ENCODE measurements around the gene CNN2. TPM values are rescaled to one million over a fixed set of nuclear protein-coding genes. Genes with fewer than 3 reads are reported as not detected.

The CNN2 gene
- total RNA-seq, 2 experiments from 2014 or later, result 307 to 318 TPM

- H3K27ac Mint-ChIP-seq, result peak overlapping the region; percentile 96
- DNase-seq, result peak in 5 of 14 experiments; percentile 60 to 91 (median 70)
- H3K27me3 Mint-ChIP-seq, result no peaks in the 10 kb centered on the region
- H3K9me3 Mint-ChIP-seq, result no peaks in the 10 kb centered on the region
- TF ChIP-seq CTCF (IDR thresholded peaks at IDR 0.05), result no peak
- intact Hi-C loops (cut with DNase I, micrococcal nuclease), result loop anchor here (1.0 to 5.0 kb wide), 4 partner anchors 10 to 125 kb away; partner anchors contain the start of genes GPX4 (in 2 of the 2), RNU6-2 (in 1 of the 2) and TMEM259 (in 1 of the 2)
- no peaks in the 10 kb centered on the region for H3K27me3 ChIP-seq (ENCODE audit: control insufficient read depth in 1 of 2, insufficient read depth in 2 of 2, low read length in 2 of 2)
- H3K36me3 ChIP-seq (ENCODE audit: insufficient read depth, low read length), result peaks cover 40% of the 10 kb centered on the region
- peaks cover 66% of the 10 kb centered on the region for H3K4me1 Mint-ChIP-seq (ENCODE audit: low read depth)
- H3K4me3 Mint-ChIP-seq, result peak overlapping the region; percentile 92
- peaks cover 40% of the 10 kb centered on the region for H3K36me3 Mint-ChIP-seq (ENCODE audit: low read depth)
- no peaks in the 10 kb centered on the region for H3K9me3 ChIP-seq (ENCODE audit: control insufficient read depth in 1 of 2, insufficient read depth in 1 of 2, low read length in 2 of 2)
- ATAC-seq (ENCODE audit: poor library complexity), result peak; percentile 40
- POLR2A ChIA-PET, result interaction anchor here (0.7 to 21.0 kb wide), 32 partner anchors 12 to 364 kb away, joined by 3 to 1253 read pairs (median 6); partner anchors contain the start of genes ABCA7, CIRBP, CNN2 and FAM174C
- peaks cover 86% of the 10 kb centered on the region for H3K4me1 ChIP-seq (ENCODE audit: insufficient read depth, low read length)
- CTCF ChIA-PET, result interaction anchor here (0.6 to 2.0 kb wide), 9 partner anchors 8 to 204 kb away, joined by 3 to 11 read pairs (median 5); partner anchors contain the start of gene RNU6-2
- H3K4me3 ChIP-seq (ENCODE audit: low read length), result peak overlapping the region; percentile 98
- H3K27ac ChIP-seq (ENCODE audit: low read depth in 1 of 2, low read length in 2 of 2), result peak overlapping the region; percentile 71 to 98
Observed at GRCh38 chr19:1067341-1067957, 41.0 kb downstream of the CNN2 start.

- peaks cover 46% of the 10 kb centered on the region for H3K36me3 Mint-ChIP-seq (ENCODE audit: low read depth)
- peak in 13 of 14 experiments; percentile 72 to 90 (median 81) for DNase-seq
- H3K4me1 ChIP-seq (ENCODE audit: insufficient read depth, low read length), result peaks cover 87% of the 10 kb centered on the region
- H3K4me1 Mint-ChIP-seq (ENCODE audit: low read depth), result peaks cover 70% of the 10 kb centered on the region
- CTCF ChIA-PET, result interaction anchor here (1.1 to 1.9 kb wide), 3 partner anchors 12 to 20 kb away, joined by 4 to 11 read pairs (median 6); no protein-coding TSS in a partner anchor
- peak overlapping the region; percentile 94 for H3K4me3 Mint-ChIP-seq
- H3K36me3 ChIP-seq (ENCODE audit: insufficient read depth, low read length), result peaks cover 49% of the 10 kb centered on the region
- POLR2A ChIA-PET, result interaction anchor here (0.7 to 21.0 kb wide), 29 partner anchors 13 to 365 kb away, joined by 3 to 1253 read pairs (median 7); partner anchors contain the start of genes ABCA7, CIRBP, CNN2 and FAM174C
- TF ChIP-seq CTCF (IDR thresholded peaks at IDR 0.05), result no peak
- no peaks in the 10 kb centered on the region for H3K27me3 ChIP-seq (ENCODE audit: control insufficient read depth in 1 of 2, insufficient read depth in 2 of 2, low read length in 2 of 2)
- intact Hi-C loops (cut with DNase I, micrococcal nuclease), result loop anchor here (2.0 to 5.0 kb wide), 6 partner anchors 18 to 124 kb away; partner anchors contain the start of genes GPX4 (in 2 of the 2), RNU6-2 (in 2 of the 2) and TMEM259 (in 2 of the 2)
- peak overlapping the region; percentile 98 for H3K4me3 ChIP-seq (ENCODE audit: low read length)
- H3K27ac ChIP-seq (ENCODE audit: low read depth in 1 of 2, low read length in 2 of 2), result peak overlapping the region; percentile 71 to 98
- H3K9me3 Mint-ChIP-seq, result no peaks in the 10 kb centered on the region
- no peaks in the 10 kb centered on the region for H3K27me3 Mint-ChIP-seq
- peak overlapping the region; percentile 96 for H3K27ac Mint-ChIP-seq
- peak; percentile 20 for ATAC-seq (ENCODE audit: poor library complexity)
- H3K9me3 ChIP-seq (ENCODE audit: control insufficient read depth in 1 of 2, insufficient read depth in 1 of 2, low read length in 2 of 2), result no peaks in the 10 kb centered on the region
Observed at GRCh38 chr19:1068009-1069001, 41.9 kb downstream of the CNN2 start.
